Measurements from ENCODE around the gene MAOB.

DNA sequence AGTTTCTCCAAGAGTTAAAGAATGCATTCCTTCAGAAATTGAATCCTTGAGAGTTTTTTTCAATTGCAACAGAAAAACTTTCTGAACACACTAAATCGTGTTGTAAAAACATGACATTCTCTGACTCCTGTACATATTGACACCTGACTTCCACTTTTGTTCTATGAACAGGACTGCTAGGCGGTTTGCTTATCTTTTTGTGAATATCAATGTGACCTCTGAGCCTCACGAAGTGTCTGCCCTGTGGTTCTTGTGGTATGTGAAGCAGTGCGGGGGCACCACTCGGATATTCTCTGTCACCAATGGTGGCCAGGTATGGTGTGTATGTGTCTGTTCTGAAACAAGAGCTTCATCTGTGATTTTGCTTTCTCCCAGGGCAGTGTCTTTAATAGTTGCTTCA, 154.2 kb downstream of the MAOB start:
- TF ChIP-seq POLR2AphosphoS5 (IDR thresholded peaks at IDR 0.05; ENCODE audit: low read depth) = no peak
- TF ChIP-seq, protein P1, sequence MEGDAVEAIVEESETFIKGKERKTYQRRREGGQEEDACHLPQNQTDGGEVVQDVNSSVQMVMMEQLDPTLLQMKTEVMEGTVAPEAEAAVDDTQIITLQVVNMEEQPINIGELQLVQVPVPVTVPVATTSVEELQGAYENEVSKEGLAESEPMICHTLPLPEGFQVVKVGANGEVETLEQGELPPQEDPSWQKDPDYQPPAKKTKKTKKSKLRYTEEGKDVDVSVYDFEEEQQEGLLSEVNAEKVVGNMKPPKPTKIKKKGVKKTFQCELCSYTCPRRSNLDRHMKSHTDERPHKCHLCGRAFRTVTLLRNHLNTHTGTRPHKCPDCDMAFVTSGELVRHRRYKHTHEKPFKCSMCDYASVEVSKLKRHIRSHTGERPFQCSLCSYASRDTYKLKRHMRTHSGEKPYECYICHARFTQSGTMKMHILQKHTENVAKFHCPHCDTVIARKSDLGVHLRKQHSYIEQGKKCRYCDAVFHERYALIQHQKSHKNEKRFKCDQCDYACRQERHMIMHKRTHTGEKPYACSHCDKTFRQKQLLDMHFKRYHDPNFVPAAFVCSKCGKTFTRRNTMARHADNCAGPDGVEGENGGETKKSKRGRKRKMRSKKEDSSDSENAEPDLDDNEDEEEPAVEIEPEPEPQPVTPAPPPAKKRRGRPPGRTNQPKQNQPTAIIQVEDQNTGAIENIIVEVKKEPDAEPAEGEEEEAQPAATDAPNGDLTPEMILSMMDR (IDR thresholded peaks at IDR 0.05; ENCODE audit: insufficient read depth, low read length) = no peak
